HepG2 (cell line): ENCODE results near the gene SLCO3A1. TPM values are rescaled to one million over a fixed set of nuclear protein-coding genes. Genes with fewer than 3 reads are reported as not detected.

Experiments used
- AGO1 ChIP-seq: fragments of 200-400 bp; formaldehyde crosslinking; IDR thresholded peaks from 2 replicates; pipeline ENCODE4 v1.6.1; 2017; ENCODE audit warnings: mild to moderate bottlenecking, low read depth, low read length, moderate library complexity; ENCODE audit not compliant: poor library complexity, severe bottlenecking
- CEBPG ChIP-seq: IDR thresholded peaks from 2 replicates; pipeline ENCODE4 v1.6.1; 2016
- CREB1 ChIP-seq, 2 experiments: fragments of 450-650 bp in 1 of 2; IDR thresholded peaks; 2 replicates each; pipeline ENCODE4 v1.6.1; 2016 to 2017; ENCODE audit warnings: control low read depth in 1 of 2, mild to moderate bottlenecking in 1 of 2, missing compliant biosample characterization in 1 of 2, missing genetic modification characterization in 1 of 2
- DNMT3B ChIP-seq: conservative IDR thresholded peaks from 2 replicates; pipeline ENCODE4 v1.6.1; 2016; ENCODE audit warnings: missing biosample characterization, control low read depth
- FOXK2 ChIP-seq: fragments of 450-650 bp; IDR thresholded peaks from 2 replicates; pipeline ENCODE4 v1.6.1; 2016
- GATAD2A ChIP-seq: IDR thresholded peaks from 2 replicates; pipeline ENCODE4 v1.6.1; 2016
- HHEX ChIP-seq: IDR thresholded peaks from 2 replicates; pipeline ENCODE4 v1.6.1; 2016; ENCODE audit warnings: control low read depth
- HNF4A ChIP-seq: sonication (generic); formaldehyde crosslinking; IDR thresholded peaks from 2 replicates; pipeline ENCODE4 v1.4.0; 2020; ENCODE audit warnings: missing genetic modification reagents
- MAZ ChIP-seq, 2 experiments: sonication (generic) in 1 of 2; formaldehyde crosslinking in 1 of 2; IDR thresholded peaks; 2 replicates each; pipeline versions ENCODE4 v1.5.0 to v1.6.1; 2012 to 2020; ENCODE audit warnings: low read depth in 2 of 2, mild to moderate bottlenecking in 2 of 2, borderline replicate concordance in 1 of 2, improper control_type of control experiment in 1 of 2, low read length in 1 of 2, missing genetic modification reagents in 1 of 2, moderate library complexity in 1 of 2
- MBNL3 ChIP-seq: fragments of 250-450 bp; sonication (Bioruptor Pico); conservative IDR thresholded peaks from 2 replicates; pipeline ENCODE4 v1.8.0; 2022; ENCODE audit warnings: mild to moderate bottlenecking, inconsistent platforms
- NCOA2 ChIP-seq: sonication (generic); formaldehyde crosslinking; IDR thresholded peaks from 2 replicates; pipeline ENCODE4 v1.8.0; 2022; ENCODE audit warnings: inconsistent platforms
- NFKB2 ChIP-seq: sonication (generic); formaldehyde crosslinking; IDR thresholded peaks from 2 replicates; pipeline ENCODE4 v1.4.0; 2020; ENCODE audit warnings: missing genetic modification reagents, borderline replicate concordance
- PHF21A ChIP-seq: sonication (generic); formaldehyde crosslinking; IDR thresholded peaks from 2 replicates; pipeline ENCODE4 v1.5.0; 2020; ENCODE audit warnings: mild to moderate bottlenecking, missing genetic modification reagents
- SMC3 ChIP-seq: IDR thresholded peaks from 2 replicates; pipeline ENCODE4 v1.6.1; 2011; ENCODE audit warnings: low read length, improper control_type of control experiment
- TAF15 ChIP-seq: fragments of 200-400 bp; formaldehyde crosslinking; IDR thresholded peaks from one replicate; pipeline ENCODE4 v1.6.1; 2018; ENCODE audit warnings: mild to moderate bottlenecking, low read depth, low read length; ENCODE audit not compliant: poor library complexity, severe bottlenecking
- TEAD3 ChIP-seq: optimal IDR thresholded peaks from 2 replicates; pipeline ENCODE3; 2016; ENCODE audit warnings: borderline replicate concordance
- TMF1 ChIP-seq: sonication (generic); formaldehyde crosslinking; IDR thresholded peaks from 2 replicates; pipeline ENCODE4 v1.8.1; 2022; ENCODE audit warnings: low read depth, missing genetic modification reagents
- ZNF577 ChIP-seq: sonication (generic); formaldehyde crosslinking; IDR thresholded peaks from 2 replicates; pipeline ENCODE4 v1.4.0; 2020; ENCODE audit warnings: mild to moderate bottlenecking, low read depth, missing genetic modification reagents, borderline replicate concordance
- ZNF883 ChIP-seq: sonication (generic); formaldehyde crosslinking; IDR thresholded peaks from 2 replicates; pipeline ENCODE4 v1.5.1; 2020; ENCODE audit warnings: mild to moderate bottlenecking, missing genetic modification reagents; ENCODE audit errors: not compliant biosample characterization
- polyA plus RNA-seq, 8 experiments: library from polyadenylated mRNA; depleted of rRNA in 3 of 8; stranded (reverse) in 7 of 8; unstranded in 1 of 8; fragments of >200 nt; fragmentation: Illumina TruSeq in 4 of 8; extraction: Trizol in 4 of 8; gene quantifications; 2 replicates each; pipeline versions ENCODE4 v1.2.1 to v1.2.3, GENCODE V29; 2011 to 2016; ENCODE audit warnings: low read depth in 4 of 8, missing spikeins in 1 of 8, mixed read lengths in 1 of 8; ENCODE audit not compliant: insufficient read depth in 1 of 8
- total RNA-seq, 5 experiments: library from RNA; depleted of rRNA; stranded (reverse); fragments of >200 nt; fragmentation: Illumina TruSeq; extraction: Trizol; gene quantifications; 2 replicates each; pipeline ENCODE4 v1.2.3, GENCODE V29; 2016; ENCODE audit warnings: low read depth in 1 of 5
- TF ChIP-seq, protein P1 (sequence below): IDR thresholded peaks from 2 replicates; pipeline ENCODE4 v1.4.0; 2020; ENCODE audit warnings: mild to moderate bottlenecking, missing genetic modification reagents
- TF ChIP-seq, protein P2 (sequence below): sonication (generic); formaldehyde crosslinking; IDR thresholded peaks from 2 replicates; pipeline ENCODE4 v1.5.0; 2020; ENCODE audit warnings: missing genetic modification reagents
- TF ChIP-seq, protein P3 (sequence below): sonication (generic); formaldehyde crosslinking; IDR thresholded peaks from 2 replicates; pipeline ENCODE4 v1.5.1; 2020; ENCODE audit warnings: mild to moderate bottlenecking, moderate library complexity, missing genetic modification reagents
- TF ChIP-seq, protein P4 (sequence below): sonication (generic); formaldehyde crosslinking; IDR thresholded peaks from 2 replicates; pipeline ENCODE4 v1.8.0; 2022; ENCODE audit warnings: missing genetic modification reagents, mild to moderate bottlenecking, borderline replicate concordance

The SLCO3A1 gene
- total and polyA plus RNA-seq, 2 of the 13 experiments (the other 11 are each of a cell fraction or from before 2014, with no cell fraction given): 0.02 TPM; not detected in 1

DNA sequence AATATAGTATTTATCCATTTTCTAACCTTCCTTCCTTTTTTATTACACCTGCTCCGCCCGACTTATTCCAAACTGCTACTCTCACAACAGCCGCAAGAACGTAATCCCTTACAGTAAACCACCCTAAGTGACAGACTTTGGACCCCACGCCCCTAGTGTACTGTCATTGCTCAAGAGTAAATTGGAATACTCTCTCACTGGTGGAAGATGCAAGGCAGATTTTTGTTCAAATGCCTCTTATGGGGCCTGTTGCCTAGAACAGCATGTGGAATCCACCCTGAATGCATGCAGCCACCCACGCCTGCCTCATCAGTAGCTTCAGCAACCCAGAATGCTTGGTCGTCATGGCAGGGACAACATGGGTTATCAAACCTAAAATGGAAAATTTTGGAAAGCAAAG is 313.9 kb downstream of the SLCO3A1 start (continued):
- TF ChIP-seq, protein P1, sequence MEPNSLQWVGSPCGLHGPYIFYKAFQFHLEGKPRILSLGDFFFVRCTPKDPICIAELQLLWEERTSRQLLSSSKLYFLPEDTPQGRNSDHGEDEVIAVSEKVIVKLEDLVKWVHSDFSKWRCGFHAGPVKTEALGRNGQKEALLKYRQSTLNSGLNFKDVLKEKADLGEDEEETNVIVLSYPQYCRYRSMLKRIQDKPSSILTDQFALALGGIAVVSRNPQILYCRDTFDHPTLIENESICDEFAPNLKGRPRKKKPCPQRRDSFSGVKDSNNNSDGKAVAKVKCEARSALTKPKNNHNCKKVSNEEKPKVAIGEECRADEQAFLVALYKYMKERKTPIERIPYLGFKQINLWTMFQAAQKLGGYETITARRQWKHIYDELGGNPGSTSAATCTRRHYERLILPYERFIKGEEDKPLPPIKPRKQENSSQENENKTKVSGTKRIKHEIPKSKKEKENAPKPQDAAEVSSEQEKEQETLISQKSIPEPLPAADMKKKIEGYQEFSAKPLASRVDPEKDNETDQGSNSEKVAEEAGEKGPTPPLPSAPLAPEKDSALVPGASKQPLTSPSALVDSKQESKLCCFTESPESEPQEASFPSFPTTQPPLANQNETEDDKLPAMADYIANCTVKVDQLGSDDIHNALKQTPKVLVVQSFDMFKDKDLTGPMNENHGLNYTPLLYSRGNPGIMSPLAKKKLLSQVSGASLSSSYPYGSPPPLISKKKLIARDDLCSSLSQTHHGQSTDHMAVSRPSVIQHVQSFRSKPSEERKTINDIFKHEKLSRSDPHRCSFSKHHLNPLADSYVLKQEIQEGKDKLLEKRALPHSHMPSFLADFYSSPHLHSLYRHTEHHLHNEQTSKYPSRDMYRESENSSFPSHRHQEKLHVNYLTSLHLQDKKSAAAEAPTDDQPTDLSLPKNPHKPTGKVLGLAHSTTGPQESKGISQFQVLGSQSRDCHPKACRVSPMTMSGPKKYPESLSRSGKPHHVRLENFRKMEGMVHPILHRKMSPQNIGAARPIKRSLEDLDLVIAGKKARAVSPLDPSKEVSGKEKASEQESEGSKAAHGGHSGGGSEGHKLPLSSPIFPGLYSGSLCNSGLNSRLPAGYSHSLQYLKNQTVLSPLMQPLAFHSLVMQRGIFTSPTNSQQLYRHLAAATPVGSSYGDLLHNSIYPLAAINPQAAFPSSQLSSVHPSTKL (CRISPR knock-in tag): peak; percentile 54
- TF ChIP-seq CEBPG (CRISPR knock-in tag) (peak; percentile 56), TEAD3 (CRISPR knock-in tag) (peak; percentile 14), GATAD2A (CRISPR knock-in tag) (peak; percentile 42; the same call in 1 of the 2 replicates), NFKB2 (CRISPR knock-in tag) (no peak), NCOA2 (0 out of 2 replicates have a peak, but pooled peaks have one; percentile 16), HHEX (no peak), ZNF577 (CRISPR knock-in tag) (no peak), CREB1 (IDR thresholded peaks at IDR 0.05) (no peak), CREB1 (CRISPR knock-in tag; IDR thresholded peaks at IDR 0.05) (peak; percentile 37; the same call in 1 of the 2 replicates), DNMT3B (no peak), MBNL3 (no peak), FOXK2 (no peak), PHF21A (no peak), TAF15 (no peak), TMF1 (no peak), HNF4A (peak; percentile 84), AGO1 (no peak), MAZ (IDR thresholded peaks at IDR 0.05; ENCODE audit: borderline replicate concordance, low read depth, low read length) (no peak), MAZ (CRISPR knock-in tag; IDR thresholded peaks at IDR 0.05; ENCODE audit: low read depth) (no peak), SMC3 (no peak), ZNF883 (CRISPR knock-in tag) (no peak)
- TF ChIP-seq, protein P2, sequence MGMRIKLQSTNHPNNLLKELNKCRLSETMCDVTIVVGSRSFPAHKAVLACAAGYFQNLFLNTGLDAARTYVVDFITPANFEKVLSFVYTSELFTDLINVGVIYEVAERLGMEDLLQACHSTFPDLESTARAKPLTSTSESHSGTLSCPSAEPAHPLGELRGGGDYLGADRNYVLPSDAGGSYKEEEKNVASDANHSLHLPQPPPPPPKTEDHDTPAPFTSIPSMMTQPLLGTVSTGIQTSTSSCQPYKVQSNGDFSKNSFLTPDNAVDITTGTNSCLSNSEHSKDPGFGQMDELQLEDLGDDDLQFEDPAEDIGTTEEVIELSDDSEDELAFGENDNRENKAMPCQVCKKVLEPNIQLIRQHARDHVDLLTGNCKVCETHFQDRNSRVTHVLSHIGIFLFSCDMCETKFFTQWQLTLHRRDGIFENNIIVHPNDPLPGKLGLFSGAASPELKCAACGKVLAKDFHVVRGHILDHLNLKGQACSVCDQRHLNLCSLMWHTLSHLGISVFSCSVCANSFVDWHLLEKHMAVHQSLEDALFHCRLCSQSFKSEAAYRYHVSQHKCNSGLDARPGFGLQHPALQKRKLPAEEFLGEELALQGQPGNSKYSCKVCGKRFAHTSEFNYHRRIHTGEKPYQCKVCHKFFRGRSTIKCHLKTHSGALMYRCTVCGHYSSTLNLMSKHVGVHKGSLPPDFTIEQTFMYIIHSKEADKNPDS: no peak
- TF ChIP-seq, protein P3, sequence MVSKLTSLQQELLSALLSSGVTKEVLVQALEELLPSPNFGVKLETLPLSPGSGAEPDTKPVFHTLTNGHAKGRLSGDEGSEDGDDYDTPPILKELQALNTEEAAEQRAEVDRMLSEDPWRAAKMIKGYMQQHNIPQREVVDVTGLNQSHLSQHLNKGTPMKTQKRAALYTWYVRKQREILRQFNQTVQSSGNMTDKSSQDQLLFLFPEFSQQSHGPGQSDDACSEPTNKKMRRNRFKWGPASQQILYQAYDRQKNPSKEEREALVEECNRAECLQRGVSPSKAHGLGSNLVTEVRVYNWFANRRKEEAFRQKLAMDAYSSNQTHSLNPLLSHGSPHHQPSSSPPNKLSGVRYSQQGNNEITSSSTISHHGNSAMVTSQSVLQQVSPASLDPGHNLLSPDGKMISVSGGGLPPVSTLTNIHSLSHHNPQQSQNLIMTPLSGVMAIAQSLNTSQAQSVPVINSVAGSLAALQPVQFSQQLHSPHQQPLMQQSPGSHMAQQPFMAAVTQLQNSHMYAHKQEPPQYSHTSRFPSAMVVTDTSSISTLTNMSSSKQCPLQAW (CRISPR knock-in tag): no peak
- TF ChIP-seq, protein P4, sequence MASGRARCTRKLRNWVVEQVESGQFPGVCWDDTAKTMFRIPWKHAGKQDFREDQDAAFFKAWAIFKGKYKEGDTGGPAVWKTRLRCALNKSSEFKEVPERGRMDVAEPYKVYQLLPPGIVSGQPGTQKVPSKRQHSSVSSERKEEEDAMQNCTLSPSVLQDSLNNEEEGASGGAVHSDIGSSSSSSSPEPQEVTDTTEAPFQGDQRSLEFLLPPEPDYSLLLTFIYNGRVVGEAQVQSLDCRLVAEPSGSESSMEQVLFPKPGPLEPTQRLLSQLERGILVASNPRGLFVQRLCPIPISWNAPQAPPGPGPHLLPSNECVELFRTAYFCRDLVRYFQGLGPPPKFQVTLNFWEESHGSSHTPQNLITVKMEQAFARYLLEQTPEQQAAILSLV: no peak
